GM12873 (cell line): ENCODE results near the gene GDNF.

Experiments
- CTCF ChIP-seq: IDR thresholded peaks from 2 replicates; pipeline ENCODE4 v1.5.1; 2012; ENCODE audit warnings: low read depth, mild to moderate bottlenecking, moderate library complexity, low read length, control low read depth; ENCODE audit not compliant: insufficient read depth; ENCODE audit errors: missing control alignments

Gene GDNF

DNA sequence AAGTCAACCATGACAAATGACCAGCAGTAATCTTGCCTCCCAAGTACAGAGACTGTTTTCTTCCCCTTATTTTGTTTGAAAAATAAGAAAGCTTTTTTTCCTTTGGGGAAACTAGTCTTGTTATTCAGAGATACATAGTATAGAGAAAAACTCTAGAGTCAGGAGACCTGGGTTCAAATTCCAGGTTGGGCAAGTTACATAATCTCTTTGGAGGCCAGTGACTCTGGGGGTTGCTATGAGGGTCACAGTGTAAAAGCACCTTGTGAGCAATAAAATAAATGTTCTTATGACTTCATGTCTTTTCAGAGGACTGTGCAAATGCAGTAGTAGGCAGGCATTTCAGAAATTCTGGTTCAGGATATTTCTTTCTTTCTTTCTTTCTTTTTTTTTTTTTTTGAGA lies 71.5 kb downstream of the GDNF start:
- no peak for TF ChIP-seq CTCF

DNA sequence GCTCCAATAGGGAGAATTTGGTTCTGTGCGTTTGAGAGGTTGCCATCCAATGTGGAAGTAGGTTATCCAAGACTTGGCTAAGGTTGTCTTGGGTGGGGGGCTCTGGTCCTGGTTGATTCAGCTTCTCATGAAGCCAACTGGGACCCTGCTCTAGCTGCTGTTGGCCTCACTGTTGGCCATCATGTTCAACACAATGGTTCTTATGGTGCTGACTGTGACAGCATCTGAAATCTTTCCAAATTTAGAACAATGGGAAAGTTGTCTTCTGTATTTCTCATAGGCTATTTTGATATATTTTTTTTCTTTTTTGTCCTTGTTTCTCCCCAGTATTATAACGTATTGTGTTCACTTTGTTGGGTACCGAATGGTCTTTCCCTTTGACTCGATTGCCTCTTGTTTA lies 71.9 kb downstream of the GDNF start:
- TF ChIP-seq CTCF = no peak

- TF ChIP-seq CTCF = no peak
Measured at GRCh38 chr5:37767251-37767650, 72.6 kb downstream of the GDNF start.
